MM.1S (cell line): ENCODE data around the gene COMP.

Experiments used
- DNase-seq: peaks from one replicate; pipeline ENCODE4 v3.0.0-alpha.2; 2015
- H2AFZ ChIP-seq: fragments of 300-600 bp; sonication (generic); 2 replicates; pipeline ENCODE4 v1.6.0; 2016; ENCODE audit warnings: antibody characterized with exemption, low read length
- H3F3A ChIP-seq: fragments of 300-600 bp; sonication (generic); 2 replicates; pipeline ENCODE4 v1.6.1; 2016; ENCODE audit warnings: mild to moderate bottlenecking, antibody characterized with exemption, low read length, moderate library complexity, mixed read lengths; ENCODE audit not compliant: insufficient read depth
- H3K27ac ChIP-seq: fragments of 300-600 bp; sonication (generic); 2 replicates; pipeline ENCODE4 v1.5.1; 2016; ENCODE audit warnings: mild to moderate bottlenecking, low read length
- H3K27me3 ChIP-seq: fragments of 300-600 bp; sonication (generic); replicated peaks from 2 replicates; pipeline ENCODE4 v1.6.0; 2016; ENCODE audit warnings: low read length; ENCODE audit not compliant: insufficient read depth
- H3K36me3 ChIP-seq: fragments of 300-600 bp; sonication (generic); replicated peaks from 2 replicates; pipeline ENCODE4 v1.6.1; 2016; ENCODE audit warnings: mild to moderate bottlenecking, low read length, mixed read lengths; ENCODE audit not compliant: insufficient read depth
- H3K4me1 ChIP-seq: fragments of 300-600 bp; sonication (generic); 2 replicates; pipeline ENCODE4 v1.6.1; 2016; ENCODE audit warnings: low read length, mixed read lengths
- H3K4me2 ChIP-seq: fragments of 300-600 bp; sonication (generic); 2 replicates; pipeline ENCODE4 v1.6.0; 2016; ENCODE audit warnings: low read depth, low read length
- H3K4me3 ChIP-seq: fragments of 300-600 bp; sonication (generic); 2 replicates; pipeline ENCODE4 v1.5.1; 2016; ENCODE audit warnings: low read length, mixed read lengths
- H3K79me2 ChIP-seq: fragments of 300-600 bp; sonication (generic); 2 replicates; pipeline ENCODE4 v1.6.1; 2016; ENCODE audit warnings: mixed run types, low read length, mixed read lengths
- H3K9ac ChIP-seq: fragments of 300-600 bp; sonication (generic); 2 replicates; pipeline ENCODE4 v1.6.1; 2016; ENCODE audit warnings: low read length, mixed read lengths
- H3K9me2 ChIP-seq: fragments of 300-600 bp; sonication (generic); replicated peaks from 2 replicates; pipeline ENCODE4 v1.6.1; 2016; ENCODE audit warnings: mild to moderate bottlenecking, low read length, mixed read lengths; ENCODE audit not compliant: insufficient read depth
- H3K9me3 ChIP-seq: fragments of 300-600 bp; sonication (generic); replicated peaks from 2 replicates; pipeline ENCODE4 v1.6.1; 2016; ENCODE audit warnings: mild to moderate bottlenecking, low read length, mixed read lengths; ENCODE audit not compliant: insufficient read depth
- H4K20me1 ChIP-seq: fragments of 300-600 bp; sonication (generic); 2 replicates; pipeline ENCODE4 v1.6.1; 2016; ENCODE audit warnings: mild to moderate bottlenecking, low read length, moderate library complexity, mixed read lengths; ENCODE audit not compliant: insufficient read depth
- EZH2 ChIP-seq: fragments of 300-600 bp; sonication (generic); optimal IDR thresholded peaks from 2 replicates; pipeline ENCODE3; 2017; ENCODE audit warnings: low read depth, mild to moderate bottlenecking, antibody characterized with exemption, low read length, mixed read lengths
- EZH2phosphoT487 ChIP-seq: fragments of 300-600 bp; sonication (generic); IDR thresholded peaks from 2 replicates; pipeline ENCODE4 v1.6.1; 2018; ENCODE audit warnings: antibody characterized with exemption, low read length
- TF ChIP-seq, protein P1 (sequence below): fragments of 300-600 bp; sonication (generic); IDR thresholded peaks from 2 replicates; pipeline ENCODE4 v1.5.1; 2016; ENCODE audit warnings: antibody characterized with exemption, low read length, mixed read lengths

The COMP gene

DNA sequence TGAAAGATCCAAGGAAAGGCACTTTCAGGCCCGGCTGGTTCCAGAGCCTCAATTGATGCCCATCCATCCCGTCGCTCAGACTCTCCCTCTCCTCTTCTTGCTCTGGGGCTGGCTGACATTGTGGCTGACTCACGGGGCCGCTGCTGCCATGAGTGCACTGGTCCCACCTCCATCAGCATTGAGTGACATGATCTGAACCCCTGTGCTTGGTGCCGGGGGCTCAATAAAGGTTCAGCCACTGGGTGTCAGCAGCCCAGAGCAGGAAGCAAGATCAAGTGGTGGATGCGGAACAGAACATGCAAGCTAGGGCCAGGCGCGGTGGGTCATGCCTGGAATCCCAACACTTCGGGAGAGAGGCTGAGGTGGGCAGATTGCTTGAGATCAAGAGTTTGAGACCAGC lies 39.5 kb downstream of the COMP start:
- H3K4me2 ChIP-seq: no peak overlapping the region
- H4K20me1 ChIP-seq: no peaks in the 10 kb centered on the region
- no peaks in the 10 kb centered on the region for H3K36me3 ChIP-seq
- no peak overlapping the region for H3K9ac ChIP-seq
- H2AFZ ChIP-seq: no peak overlapping the region
- no peak overlapping the region for H3K27ac ChIP-seq
- H3K9me3 ChIP-seq: no peaks in the 10 kb centered on the region
- DNase-seq: no peak
- H3K9me2 ChIP-seq: no peaks in the 10 kb centered on the region
- H3K27me3 ChIP-seq: no peaks in the 10 kb centered on the region
- TF ChIP-seq EZH2: no peak
- no peak for TF ChIP-seq EZH2phosphoT487
- TF ChIP-seq, protein P1, sequence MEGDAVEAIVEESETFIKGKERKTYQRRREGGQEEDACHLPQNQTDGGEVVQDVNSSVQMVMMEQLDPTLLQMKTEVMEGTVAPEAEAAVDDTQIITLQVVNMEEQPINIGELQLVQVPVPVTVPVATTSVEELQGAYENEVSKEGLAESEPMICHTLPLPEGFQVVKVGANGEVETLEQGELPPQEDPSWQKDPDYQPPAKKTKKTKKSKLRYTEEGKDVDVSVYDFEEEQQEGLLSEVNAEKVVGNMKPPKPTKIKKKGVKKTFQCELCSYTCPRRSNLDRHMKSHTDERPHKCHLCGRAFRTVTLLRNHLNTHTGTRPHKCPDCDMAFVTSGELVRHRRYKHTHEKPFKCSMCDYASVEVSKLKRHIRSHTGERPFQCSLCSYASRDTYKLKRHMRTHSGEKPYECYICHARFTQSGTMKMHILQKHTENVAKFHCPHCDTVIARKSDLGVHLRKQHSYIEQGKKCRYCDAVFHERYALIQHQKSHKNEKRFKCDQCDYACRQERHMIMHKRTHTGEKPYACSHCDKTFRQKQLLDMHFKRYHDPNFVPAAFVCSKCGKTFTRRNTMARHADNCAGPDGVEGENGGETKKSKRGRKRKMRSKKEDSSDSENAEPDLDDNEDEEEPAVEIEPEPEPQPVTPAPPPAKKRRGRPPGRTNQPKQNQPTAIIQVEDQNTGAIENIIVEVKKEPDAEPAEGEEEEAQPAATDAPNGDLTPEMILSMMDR: no peak
- no peak overlapping the region for H3K4me3 ChIP-seq
- no peaks in the 10 kb centered on the region for H3K4me1 ChIP-seq
- H3K79me2 ChIP-seq: no peaks in the 10 kb centered on the region
- H3F3A ChIP-seq: no peaks in the 10 kb centered on the region

DNA sequence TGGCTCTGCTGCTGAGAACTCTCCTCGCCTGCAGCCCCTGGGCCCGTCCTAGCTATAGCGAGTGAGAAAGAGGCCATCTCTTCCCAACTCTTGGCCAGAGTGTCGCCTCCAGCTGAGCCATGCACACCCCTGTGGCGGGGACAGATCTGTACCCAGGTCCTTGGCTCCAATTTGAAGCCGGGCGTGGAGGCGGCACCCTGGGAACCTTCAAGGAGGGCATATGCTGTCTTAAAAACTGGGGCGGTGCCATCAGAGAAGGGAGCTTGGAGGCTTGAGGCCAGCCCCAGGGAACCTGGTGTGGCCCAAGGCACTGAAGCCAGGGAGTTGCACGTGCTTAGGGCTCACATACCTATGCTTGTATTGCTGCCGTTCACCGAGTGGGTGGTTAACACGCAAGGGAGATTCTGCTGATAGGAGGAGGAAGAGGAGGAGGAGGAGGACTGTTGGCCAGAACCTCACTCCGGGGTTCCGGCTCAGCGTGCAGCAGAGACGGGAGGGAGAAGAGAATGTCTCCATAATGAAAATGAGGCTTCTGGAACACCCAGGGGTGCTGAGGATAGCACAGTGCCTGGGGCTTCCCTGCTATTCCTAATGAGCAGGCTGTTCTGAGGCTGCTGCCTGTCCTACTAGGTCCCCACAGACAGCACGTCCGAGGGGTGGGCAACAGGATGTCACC lies 40.7 kb downstream of the COMP start:
- Histone ChIP-seq H3K4me3 (no peak overlapping the region), H3K27me3 (no peaks in the 10 kb centered on the region), H3K4me2 (no peak overlapping the region), H3K27ac (no peak overlapping the region), H2AFZ (no peak overlapping the region), H3F3A (no peaks in the 10 kb centered on the region), H4K20me1 (no peaks in the 10 kb centered on the region), H3K36me3 (no peaks in the 10 kb centered on the region), H3K9me2 (no peaks in the 10 kb centered on the region), H3K9ac (no peak overlapping the region), H3K9me3 (no peaks in the 10 kb centered on the region), H3K79me2 (no peaks in the 10 kb centered on the region), H3K4me1 (no peaks in the 10 kb centered on the region)
- TF ChIP-seq, protein P1: no peak
- DNase-seq: no peak

DNA sequence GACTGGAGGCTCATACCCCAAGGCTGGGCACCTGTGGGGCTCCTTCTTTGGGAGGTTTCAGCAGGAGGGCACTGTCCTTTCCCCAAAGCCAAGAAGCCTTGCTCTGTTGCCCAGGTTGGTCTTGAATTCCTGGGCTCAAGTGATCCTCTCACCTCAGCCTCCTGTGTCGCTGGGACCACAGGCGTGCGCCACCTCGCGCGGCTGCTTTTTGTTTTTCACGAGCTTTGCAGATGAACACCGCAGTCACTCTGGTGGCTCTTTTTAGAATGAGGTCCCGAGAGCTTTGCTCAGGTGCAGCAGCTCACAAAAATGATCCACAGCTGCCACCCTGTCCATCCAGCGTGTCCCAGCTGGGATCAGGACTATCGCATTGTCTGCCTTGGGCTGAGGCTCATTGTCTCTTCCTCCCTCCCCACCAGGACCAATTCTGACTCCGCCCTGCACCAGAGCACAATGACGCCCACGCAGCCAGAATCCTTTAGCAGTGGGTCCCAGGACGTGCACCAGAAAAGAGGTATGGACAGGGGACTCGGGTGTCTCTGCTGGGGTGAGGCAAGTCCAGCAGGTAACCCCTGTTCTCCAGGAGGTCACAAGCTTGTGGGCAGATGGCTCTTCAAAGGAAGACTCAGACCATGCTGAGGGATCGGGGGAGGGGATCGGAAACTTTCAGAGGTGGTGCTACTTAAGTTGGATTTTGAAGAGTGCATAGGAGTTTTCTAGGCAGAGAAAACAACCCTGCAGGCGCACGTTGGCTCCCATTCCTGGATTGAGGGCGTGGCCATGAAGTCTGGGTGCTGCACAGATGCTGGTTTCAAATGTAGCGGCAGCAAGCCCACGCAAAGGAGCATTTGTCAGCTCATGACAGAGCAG lies 41.5 kb downstream of the COMP start:
- Histone ChIP-seq H3F3A (no peaks in the 10 kb centered on the region), H3K36me3 (no peaks in the 10 kb centered on the region), H4K20me1 (no peaks in the 10 kb centered on the region), H3K4me3 (no peak overlapping the region), H3K9me3 (no peaks in the 10 kb centered on the region), H3K27me3 (no peaks in the 10 kb centered on the region), H3K27ac (no peak overlapping the region), H3K9ac (no peak overlapping the region), H3K4me1 (no peaks in the 10 kb centered on the region), H2AFZ (no peak overlapping the region), H3K4me2 (no peak overlapping the region), H3K79me2 (no peaks in the 10 kb centered on the region), H3K9me2 (no peaks in the 10 kb centered on the region)
- no peak for TF ChIP-seq EZH2phosphoT487
- no peak for TF ChIP-seq EZH2
- TF ChIP-seq, protein P1: no peak
- no peak for DNase-seq
